ENCODE results near the gene NPFFR1.

DNA sequence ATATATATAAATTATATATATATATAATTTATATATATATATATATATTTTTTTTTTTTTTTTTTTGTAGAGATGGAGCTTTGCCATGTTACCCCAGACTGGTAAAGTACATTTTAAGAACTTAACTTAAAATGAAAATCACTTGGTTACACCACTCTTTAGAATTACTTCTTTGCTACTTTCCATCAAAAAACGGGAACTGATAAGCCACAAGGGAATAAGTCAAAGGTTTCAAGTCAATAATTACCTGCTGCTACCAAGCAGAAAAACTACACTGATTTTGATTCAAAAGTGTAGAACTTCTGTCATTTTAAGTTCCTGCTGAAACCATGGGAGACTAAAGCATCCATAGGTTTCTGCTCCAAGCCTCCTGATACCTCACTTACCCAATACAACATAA lies 62.8 kb downstream of the NPFFR1 start:
- TF ChIP-seq, protein P1, sequence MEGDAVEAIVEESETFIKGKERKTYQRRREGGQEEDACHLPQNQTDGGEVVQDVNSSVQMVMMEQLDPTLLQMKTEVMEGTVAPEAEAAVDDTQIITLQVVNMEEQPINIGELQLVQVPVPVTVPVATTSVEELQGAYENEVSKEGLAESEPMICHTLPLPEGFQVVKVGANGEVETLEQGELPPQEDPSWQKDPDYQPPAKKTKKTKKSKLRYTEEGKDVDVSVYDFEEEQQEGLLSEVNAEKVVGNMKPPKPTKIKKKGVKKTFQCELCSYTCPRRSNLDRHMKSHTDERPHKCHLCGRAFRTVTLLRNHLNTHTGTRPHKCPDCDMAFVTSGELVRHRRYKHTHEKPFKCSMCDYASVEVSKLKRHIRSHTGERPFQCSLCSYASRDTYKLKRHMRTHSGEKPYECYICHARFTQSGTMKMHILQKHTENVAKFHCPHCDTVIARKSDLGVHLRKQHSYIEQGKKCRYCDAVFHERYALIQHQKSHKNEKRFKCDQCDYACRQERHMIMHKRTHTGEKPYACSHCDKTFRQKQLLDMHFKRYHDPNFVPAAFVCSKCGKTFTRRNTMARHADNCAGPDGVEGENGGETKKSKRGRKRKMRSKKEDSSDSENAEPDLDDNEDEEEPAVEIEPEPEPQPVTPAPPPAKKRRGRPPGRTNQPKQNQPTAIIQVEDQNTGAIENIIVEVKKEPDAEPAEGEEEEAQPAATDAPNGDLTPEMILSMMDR (IDR thresholded peaks at IDR 0.05) = no peak
- TF ChIP-seq POLR2AphosphoS5 (IDR thresholded peaks at IDR 0.05) (no peak), EP300 (IDR thresholded peaks at IDR 0.05) (no peak)

Data from esophagus muscularis mucosa (tissue), 4 donors.